ENCODE results near the gene WTAP. TPM values are rescaled to one million over a fixed set of nuclear protein-coding genes. Genes with fewer than 3 reads are reported as not detected.

The WTAP gene
- total RNA-seq, 2 experiments from 2014 or later, result 211 to 227 TPM

- intact Hi-C loops (cut with DNase I, micrococcal nuclease), result loop anchor here (1.0 to 10.0 kb wide), 7 partner anchors 27 to 177 kb away; partner anchors contain the start of genes WTAP (in 2 of the 2), ACAT2 (in 1 of the 2) and SOD2 (in 1 of the 2)
- Histone ChIP-seq H3K4me3 (ENCODE audit: low read length) (peak within 1 kb of the TSS; percentile 84), H3K27me3 (ENCODE audit: control insufficient read depth in 1 of 2, insufficient read depth in 2 of 2, low read length in 2 of 2) (no peaks in the 10 kb centered on the region), H3K9me3 (ENCODE audit: control insufficient read depth in 1 of 2, insufficient read depth in 1 of 2, low read length in 2 of 2) (no peaks in the 10 kb centered on the region), H3K27ac (ENCODE audit: low read depth in 1 of 2, low read length in 2 of 2) (peak within 1 kb of the TSS; percentile 88 to 97), H3K36me3 (ENCODE audit: insufficient read depth, low read length) (peaks cover 62% of the 10 kb centered on the region), H3K4me1 (ENCODE audit: insufficient read depth, low read length) (peaks cover 37% of the 10 kb centered on the region)
- DNase-seq, result peak; percentile 95 to 100 (median 99)
- TF ChIP-seq CTCF (IDR thresholded peaks at IDR 0.05), result no peak
- ChIA-PET POLR2A (interaction anchor here (0.6 to 5.5 kb wide), 24 partner anchors 8 to 673 kb away, joined by 3 to 176 read pairs (median 5); partner anchors contain the start of genes ACAT2, IGF2R, SOD2 and WTAP), CTCF (interaction anchor here (0.8 to 2.0 kb wide), 3 partner anchors 28 to 98 kb away, joined by 3 to 8 read pairs (median 4); partner anchors contain the start of gene ACAT2)
- peak; percentile 83 for ATAC-seq (ENCODE audit: poor library complexity)
- Mint-ChIP-seq H3K27ac (peak within 1 kb of the TSS; percentile 95), H3K9me3 (no peaks in the 10 kb centered on the region), H3K4me3 (peak within 1 kb of the TSS; percentile 99), H3K27me3 (no peaks in the 10 kb centered on the region), H3K36me3 (ENCODE audit: low read depth) (peaks cover 94% of the 10 kb centered on the region), H3K4me1 (ENCODE audit: low read depth) (peaks cover 73% of the 10 kb centered on the region)
Observed at GRCh38 chr6:159789377-159790148, 62.3 kb downstream of the WTAP start, which contains the start of gene TCP1. TCP1 (minus strand) TSS chr6:159789602; CDS start chr6:159789468, 134 bp downstream.

GRCh38 chr6:159790149-159790955 is 63.0 kb downstream of the WTAP start, which contains the start of gene MRPL18:
MRPL18 (plus strand) TSS chr6:159790467; CDS start chr6:159790588, 121 bp downstream.
- ATAC-seq (ENCODE audit: poor library complexity), result peak; percentile 73

More at GRCh38 chr6:159790149-159790955, 63.0 kb downstream of the WTAP start, which contains the start of gene MRPL18:
- Mint-ChIP-seq H3K27me3 (no peaks in the 10 kb centered on the region), H3K36me3 (ENCODE audit: low read depth) (peaks cover 94% of the 10 kb centered on the region), H3K4me1 (ENCODE audit: low read depth) (peaks cover 70% of the 10 kb centered on the region), H3K9me3 (no peaks in the 10 kb centered on the region), H3K4me3 (peak within 1 kb of the TSS; percentile 99), H3K27ac (peak within 1 kb of the TSS; percentile 95)
- DNase-seq, result peak; percentile 67 to 96 (median 84)
- peak within 1 kb of the TSS; percentile 88 to 97 for H3K27ac ChIP-seq (ENCODE audit: low read depth in 1 of 2, low read length in 2 of 2)
- ChIA-PET CTCF (interaction anchor here (1.3 to 2.0 kb wide), 4 partner anchors 17 to 99 kb away, joined by 3 to 8 read pairs (median 4); no protein-coding TSS in a partner anchor), POLR2A (interaction anchor here (0.6 to 5.5 kb wide), 27 partner anchors 8 to 672 kb away, joined by 3 to 176 read pairs (median 5); partner anchors contain the start of genes ACAT2, IGF2R, SOD2 and WTAP)
- peaks cover 55% of the 10 kb centered on the region for H3K36me3 ChIP-seq (ENCODE audit: insufficient read depth, low read length)
- no peaks in the 10 kb centered on the region for H3K9me3 ChIP-seq (ENCODE audit: control insufficient read depth in 1 of 2, insufficient read depth in 1 of 2, low read length in 2 of 2)
- peaks cover 37% of the 10 kb centered on the region for H3K4me1 ChIP-seq (ENCODE audit: insufficient read depth, low read length)
- no peaks in the 10 kb centered on the region for H3K27me3 ChIP-seq (ENCODE audit: control insufficient read depth in 1 of 2, insufficient read depth in 2 of 2, low read length in 2 of 2)
- H3K4me3 ChIP-seq (ENCODE audit: low read length), result peak within 1 kb of the TSS; percentile 84
- no peak for TF ChIP-seq CTCF (IDR thresholded peaks at IDR 0.05)
- intact Hi-C loops (cut with DNase I, micrococcal nuclease), result loop anchor here (1.0 to 5.0 kb wide), 3 partner anchors 28 to 97 kb away; partner anchors contain the start of genes ACAT2 (in 1 of the 2) and SOD2 (in 1 of the 2)

All from CD4-positive, alpha-beta T cell (primary cell).